ENCODE results near the gene ADAMTS13.
A peak's percentile ranks its signal among the peaks of the same experiment; 100 is the strongest.

ADAMTS13 gene

GRCh38 chr9:133463864-133464615 lies 41.9 kb downstream of the ADAMTS13 start:
- TF ChIP-seq CTCF (IDR thresholded peaks at IDR 0.05): no peak
- H3K79me2 ChIP-seq: no peaks in the 10 kb centered on the region
- peak overlapping the region; percentile 93 for H3K27ac ChIP-seq
- H2AFZ ChIP-seq: no peak overlapping the region
- no peak overlapping the region for H3K4me3 ChIP-seq (ENCODE audit: low read depth, low read length)
- H3K4me1 ChIP-seq: peaks cover 23% of the 10 kb centered on the region
- H3K36me3 ChIP-seq (ENCODE audit: control insufficient read depth, insufficient read depth, low read length): no peaks in the 10 kb centered on the region
- no peaks in the 10 kb centered on the region for H3K9me3 ChIP-seq (ENCODE audit: control insufficient read depth, low read length)
- no peak overlapping the region for H3K9ac ChIP-seq
- H3K4me2 ChIP-seq (ENCODE audit: low read length): no peak overlapping the region
- no peaks in the 10 kb centered on the region for H3K27me3 ChIP-seq (ENCODE audit: control insufficient read depth, insufficient read depth, low read length)

- no peak overlapping the region for H3K27ac ChIP-seq
- H3K4me1 ChIP-seq: peaks cover 23% of the 10 kb centered on the region
- no peak overlapping the region for H3K9ac ChIP-seq
- no peaks in the 10 kb centered on the region for H3K9me3 ChIP-seq (ENCODE audit: control insufficient read depth, low read length)
- no peak overlapping the region for H2AFZ ChIP-seq
- no peak for TF ChIP-seq CTCF (IDR thresholded peaks at IDR 0.05)
- no peaks in the 10 kb centered on the region for H3K36me3 ChIP-seq (ENCODE audit: control insufficient read depth, insufficient read depth, low read length)
- no peaks in the 10 kb centered on the region for H3K79me2 ChIP-seq
- H3K4me3 ChIP-seq (ENCODE audit: low read depth, low read length): no peak overlapping the region
- H3K4me2 ChIP-seq (ENCODE audit: low read length): no peak overlapping the region
- H3K27me3 ChIP-seq (ENCODE audit: control insufficient read depth, insufficient read depth, low read length): no peaks in the 10 kb centered on the region
Measured at GRCh38 chr9:133464638-133465037, 42.5 kb downstream of the ADAMTS13 start.

- TF ChIP-seq CTCF (IDR thresholded peaks at IDR 0.05): no peak
- H3K36me3 ChIP-seq (ENCODE audit: control insufficient read depth, insufficient read depth, low read length): no peaks in the 10 kb centered on the region
- no peak overlapping the region for H3K27ac ChIP-seq
Measured at GRCh38 chr9:133465984-133466383, 43.8 kb downstream of the ADAMTS13 start.

GRCh38 chr9:133467101-133467500 lies 44.9 kb downstream of the ADAMTS13 start:
- no peak overlapping the region for H3K27ac ChIP-seq
- no peaks in the 10 kb centered on the region for H3K9me3 ChIP-seq (ENCODE audit: control insufficient read depth, low read length)
- no peaks in the 10 kb centered on the region for H3K79me2 ChIP-seq
- peaks cover 22% of the 10 kb centered on the region for H3K4me1 ChIP-seq
- no peak overlapping the region for H3K9ac ChIP-seq
- no peak overlapping the region for H3K4me2 ChIP-seq (ENCODE audit: low read length)
- H3K36me3 ChIP-seq (ENCODE audit: control insufficient read depth, insufficient read depth, low read length): no peaks in the 10 kb centered on the region
- no peak overlapping the region for H3K4me3 ChIP-seq (ENCODE audit: low read depth, low read length)
- no peaks in the 10 kb centered on the region for H3K27me3 ChIP-seq (ENCODE audit: control insufficient read depth, insufficient read depth, low read length)
- no peak overlapping the region for H2AFZ ChIP-seq
- TF ChIP-seq CTCF (IDR thresholded peaks at IDR 0.05): no peak

More at GRCh38 chr9:133465984-133466383, 43.8 kb downstream of the ADAMTS13 start:
- Histone ChIP-seq H3K9me3 (ENCODE audit: control insufficient read depth, low read length) (no peaks in the 10 kb centered on the region), H3K79me2 (no peaks in the 10 kb centered on the region), H3K9ac (no peak overlapping the region), H3K27me3 (ENCODE audit: control insufficient read depth, insufficient read depth, low read length) (no peaks in the 10 kb centered on the region), H3K4me1 (peaks cover 21% of the 10 kb centered on the region), H3K4me2 (ENCODE audit: low read length) (no peak overlapping the region), H2AFZ (no peak overlapping the region), H3K4me3 (ENCODE audit: low read depth, low read length) (no peak overlapping the region)

GRCh38 chr9:133468374-133468773 lies 46.2 kb downstream of the ADAMTS13 start:
- H2AFZ ChIP-seq: no peak overlapping the region
- H3K4me1 ChIP-seq: peaks cover 11% of the 10 kb centered on the region
- TF ChIP-seq CTCF (IDR thresholded peaks at IDR 0.05): no peak
- H3K27ac ChIP-seq: no peak overlapping the region
- H3K4me3 ChIP-seq (ENCODE audit: low read depth, low read length): no peak overlapping the region
- H3K36me3 ChIP-seq (ENCODE audit: control insufficient read depth, insufficient read depth, low read length): no peaks in the 10 kb centered on the region
- no peak overlapping the region for H3K4me2 ChIP-seq (ENCODE audit: low read length)
- H3K79me2 ChIP-seq: no peaks in the 10 kb centered on the region
- no peak overlapping the region for H3K9ac ChIP-seq
- no peaks in the 10 kb centered on the region for H3K27me3 ChIP-seq (ENCODE audit: control insufficient read depth, insufficient read depth, low read length)
- H3K9me3 ChIP-seq (ENCODE audit: control insufficient read depth, low read length): no peaks in the 10 kb centered on the region

Data from parathyroid adenoma (tissue), 2 donors.